H9 (cell line): ENCODE data around the gene TRAF7. TPM values are rescaled to one million over a fixed set of nuclear protein-coding genes. Genes with fewer than 3 reads are reported as not detected.

ENCODE experiments used
- DNase-seq: peaks from one replicate; pipeline ENCODE4 v3.0.0-alpha.2; 2017
- H2AFZ ChIP-seq: one replicate; pipeline ENCODE4 v1.6.1; 2013; ENCODE audit warnings: mild to moderate bottlenecking, low read length, control low read depth, moderate library complexity
- H2AK5ac ChIP-seq: 2 replicates; pipeline ENCODE4 v1.6.1; 2013; ENCODE audit warnings: low read length, control low read depth, mixed read lengths; ENCODE audit not compliant: insufficient read length
- H2BK120ac ChIP-seq: one replicate; pipeline ENCODE4 v1.6.1; 2013; ENCODE audit warnings: low read depth, mild to moderate bottlenecking, low read length, control low read depth, inconsistent platforms; ENCODE audit not compliant: poor library complexity, severe bottlenecking
- H2BK12ac ChIP-seq: 2 replicates; pipeline ENCODE4 v1.6.1; 2013; ENCODE audit warnings: low read length, control low read depth, mixed read lengths, low read depth; ENCODE audit not compliant: insufficient read length
- H2BK15ac ChIP-seq: 2 replicates; pipeline ENCODE4 v1.6.1; 2013; ENCODE audit warnings: low read depth, low read length, control low read depth
- H2BK20ac ChIP-seq: one replicate; pipeline ENCODE4 v1.6.1; 2013; ENCODE audit warnings: low read depth, mild to moderate bottlenecking, low read length, control low read depth, inconsistent platforms; ENCODE audit not compliant: poor library complexity, severe bottlenecking
- H2BK5ac ChIP-seq: 2 replicates; pipeline ENCODE4 v1.6.1; 2013; ENCODE audit warnings: low read length, control low read depth, mixed read lengths; ENCODE audit not compliant: insufficient read length
- H3K14ac ChIP-seq: 2 replicates; pipeline ENCODE4 v1.6.1; 2013; ENCODE audit warnings: low read length, control low read depth; ENCODE audit not compliant: insufficient read depth
- H3K18ac ChIP-seq: 2 replicates; pipeline ENCODE4 v1.6.1; 2013; ENCODE audit warnings: low read depth, mild to moderate bottlenecking, mixed read lengths, low read length, control low read depth; ENCODE audit not compliant: insufficient read length
- H3K23ac ChIP-seq: 2 replicates; pipeline ENCODE4 v1.6.1; 2013; ENCODE audit warnings: low read length, control low read depth, mixed read lengths, low read depth; ENCODE audit not compliant: insufficient read length
- H3K23me2 ChIP-seq: 2 replicates; pipeline ENCODE4 v1.6.1; 2013; ENCODE audit warnings: low read depth, mild to moderate bottlenecking, mixed read lengths, low read length, control low read depth; ENCODE audit not compliant: insufficient read length, poor library complexity, severe bottlenecking
- H3K27ac ChIP-seq: 2 replicates; pipeline ENCODE4 v1.5.1; 2013; ENCODE audit warnings: low read length, control low read depth, mixed read lengths, low read depth; ENCODE audit not compliant: insufficient read length
- H3K27me3 ChIP-seq: 2 replicates; pipeline ENCODE4 v1.6.1; 2013; ENCODE audit warnings: low read length, control low read depth, inconsistent platforms; ENCODE audit not compliant: insufficient read depth
- H3K4ac ChIP-seq: 2 replicates; pipeline ENCODE4 v1.6.1; 2013; ENCODE audit warnings: low read depth, mild to moderate bottlenecking, control low read depth, inconsistent platforms, low read length, moderate library complexity
- H3K4me1 ChIP-seq: 2 replicates; pipeline ENCODE4 v1.6.1; 2013; ENCODE audit warnings: low read length, control low read depth, inconsistent platforms; ENCODE audit not compliant: insufficient read depth
- H3K4me2 ChIP-seq: 2 replicates; pipeline ENCODE4 v1.6.1; 2013; ENCODE audit warnings: low read length, control low read depth, mixed read lengths; ENCODE audit not compliant: insufficient read length, insufficient read depth
- H3K56ac ChIP-seq: 2 replicates; pipeline ENCODE4 v1.6.1; 2013; ENCODE audit warnings: low read depth, mild to moderate bottlenecking, mixed read lengths, low read length, control low read depth; ENCODE audit not compliant: insufficient read length
- H3K79me1 ChIP-seq: 2 replicates; pipeline ENCODE4 v1.6.1; 2013; ENCODE audit warnings: low read depth, mild to moderate bottlenecking, moderate library complexity, low read length, control low read depth, inconsistent platforms; ENCODE audit not compliant: insufficient read depth, poor library complexity, severe bottlenecking
- H3K79me2 ChIP-seq: 2 replicates; pipeline ENCODE4 v1.6.1; 2013; ENCODE audit warnings: low read length, control low read depth, inconsistent platforms; ENCODE audit not compliant: insufficient read depth
- H3K9ac ChIP-seq: 2 replicates; pipeline ENCODE4 v1.6.1; 2013; ENCODE audit warnings: low read length, control low read depth, mixed read lengths; ENCODE audit not compliant: insufficient read length; ENCODE audit errors: extremely low read depth
- H3K9me3 ChIP-seq: one replicate; pipeline ENCODE4 v1.6.1; 2013; ENCODE audit warnings: low read depth, low read length, inconsistent platforms; ENCODE audit not compliant: control insufficient read depth
- H3T11ph ChIP-seq: one replicate; pipeline ENCODE4 v1.6.1; 2013; ENCODE audit warnings: mild to moderate bottlenecking, low read length, control low read depth, inconsistent platforms
- H4K20me1 ChIP-seq: one replicate; pipeline ENCODE4 v1.6.1; 2013; ENCODE audit not compliant: control insufficient read depth, insufficient read length, insufficient read depth
- H4K5ac ChIP-seq: 2 replicates; pipeline ENCODE4 v1.6.1; 2013; ENCODE audit warnings: low read depth, mild to moderate bottlenecking, mixed read lengths, low read length, control low read depth; ENCODE audit not compliant: insufficient read length
- H4K8ac ChIP-seq: replicated peaks from 2 replicates; pipeline ENCODE4 v1.6.1; 2013; ENCODE audit warnings: low read length, control low read depth, mixed read lengths, low read depth; ENCODE audit not compliant: insufficient read length
- H4K91ac ChIP-seq: 2 replicates; pipeline ENCODE4 v1.6.1; 2013; ENCODE audit warnings: low read depth, mild to moderate bottlenecking, moderate library complexity, mixed read lengths, low read length, control low read depth; ENCODE audit not compliant: insufficient read length
- H3K27ac Mint-ChIP-seq, 3 experiments: 2 replicates in 2 of 3; 3 replicates in 1 of 3; pipeline ENCODE4 v1.8.0; 2020 to 2021; ENCODE audit warnings: mixed read lengths in 3 of 3, mild to moderate bottlenecking in 1 of 3, moderate library complexity in 1 of 3
- H3K27me3 Mint-ChIP-seq: 2 replicates; pipeline ENCODE4 v1.8.0; 2021; ENCODE audit warnings: low read depth, mild to moderate bottlenecking, moderate library complexity, mixed read lengths
- H3K36me3 Mint-ChIP-seq, 3 experiments: 2 replicates in 2 of 3; 3 replicates in 1 of 3; pipeline ENCODE4 v1.8.0; 2020 to 2021; ENCODE audit warnings: low read depth in 3 of 3, mixed read lengths in 3 of 3; ENCODE audit not compliant: insufficient read depth in 1 of 3
- H3K4me1 Mint-ChIP-seq, 2 experiments: 2 replicates each; pipeline ENCODE4 v1.8.0; 2020; ENCODE audit warnings: mixed read lengths in 2 of 2
- H3K4me3 Mint-ChIP-seq, 2 experiments: 2 replicates in 1 of 2; 3 replicates in 1 of 2; pipeline ENCODE4 v1.8.0; 2020 to 2021; ENCODE audit warnings: mild to moderate bottlenecking in 2 of 2, mixed read lengths in 2 of 2, moderate library complexity in 1 of 2
- H3K9me3 Mint-ChIP-seq, 2 experiments: 2 replicates in 1 of 2; 3 replicates in 1 of 2; pipeline ENCODE4 v1.8.0; 2020; ENCODE audit warnings: mild to moderate bottlenecking in 2 of 2, mixed read lengths in 2 of 2, moderate library complexity in 1 of 2
- CTCF ChIP-seq: fragments of 200-600 bp; sonication (generic); conservative IDR thresholded peaks from 3 replicates; pipeline ENCODE4 v1.8.0; 2021; ENCODE audit warnings: antibody characterized with exemption, mild to moderate bottlenecking
- WGBS: extraction: QIAGEN DNeasy Blood & Tissue Kit; methylation state at CpG from one replicate; pipeline ENCODE4 v1.1.7; 2013; ENCODE audit warnings: missing lambda C conversion rate, low lambda C conversion rate, mixed read lengths; ENCODE audit not compliant: insufficient read length; ENCODE audit errors: extremely low coverage; 5-methylcytosine and 5-hydroxymethylcytosine counted together
- total RNA-seq: library from RNA; stranded (reverse); gene quantifications from 2 replicates; pipeline ENCODE4 v1.2.1, GENCODE V29; 2021

TRAF7 gene
- total RNA-seq, 1 experiment from 2014 or later, result 108 TPM

DNA sequence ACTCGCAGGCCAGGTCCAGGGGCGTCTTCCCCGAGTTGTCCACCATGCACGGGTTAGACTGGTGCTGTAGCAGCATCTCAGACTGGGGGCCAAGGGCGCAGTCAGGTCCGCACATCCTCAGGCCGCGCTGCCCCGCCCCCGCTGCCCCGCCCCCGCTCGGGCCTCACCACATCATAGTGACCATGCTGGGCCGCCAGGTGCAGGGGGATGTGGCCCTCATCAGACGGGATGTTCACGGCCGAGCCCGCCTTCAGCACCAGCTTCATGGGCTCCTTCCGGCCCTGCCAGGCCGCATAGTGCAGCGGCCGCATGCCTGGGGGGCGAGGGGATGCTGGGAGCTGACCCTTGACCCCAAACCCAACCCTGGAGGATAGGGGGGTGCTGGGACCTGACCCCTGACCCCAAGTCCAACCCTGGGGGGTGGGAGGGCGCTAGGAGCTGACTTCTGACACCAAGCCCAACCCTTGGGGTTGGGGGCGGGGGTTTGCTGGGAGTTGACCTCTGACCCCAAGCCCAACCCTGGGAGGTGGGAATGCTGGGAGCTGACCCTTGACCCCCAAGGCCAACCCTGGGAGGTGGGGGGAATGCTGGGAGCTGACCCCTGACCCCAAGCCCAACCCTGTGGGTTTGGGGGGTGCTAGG, 33.8 kb downstream of the TRAF7 start:
- H2AFZ ChIP-seq, result no peak overlapping the region
- H3T11ph ChIP-seq, result no peak overlapping the region
- H3K27me3 ChIP-seq, result no peaks in the 10 kb centered on the region
- peaks cover under 1% of the 10 kb centered on the region for H4K20me1 ChIP-seq
- no peaks in the 10 kb centered on the region for H3K9me3 Mint-ChIP-seq
- no peak overlapping the region for H3K4me3 Mint-ChIP-seq
- H3K56ac ChIP-seq, result no peak overlapping the region
- no peak overlapping the region for H2AK5ac ChIP-seq
- H3K27me3 Mint-ChIP-seq, result no peaks in the 10 kb centered on the region; the same call in 1 of the 2 replicates
- WGBS, result no CpG with 5 or more reads among the region's 25 CpGs
- H3K18ac ChIP-seq, result no peak overlapping the region
- no peak overlapping the region for H2BK20ac ChIP-seq
- no peaks in the 10 kb centered on the region for H3K79me2 ChIP-seq
- no peaks in the 10 kb centered on the region for H3K79me1 ChIP-seq
- H3K14ac ChIP-seq, result no peak overlapping the region
- H3K36me3 Mint-ChIP-seq, result peaks cover 0 to 2% (median under 1%) of the 10 kb centered on the region in 3 experiments; a peak in 2 of 7 replicates
- no peak overlapping the region for H3K9ac ChIP-seq
- no peak overlapping the region for H2BK15ac ChIP-seq
- no peak overlapping the region for H3K27ac ChIP-seq
- H3K4me1 ChIP-seq, result no peaks in the 10 kb centered on the region
- no peak overlapping the region for H2BK12ac ChIP-seq
- no peak overlapping the region for H4K91ac ChIP-seq
- H2BK5ac ChIP-seq, result no peak overlapping the region
- DNase-seq, result no peak
- no peak overlapping the region for H4K8ac ChIP-seq
- TF ChIP-seq CTCF, result no peak
- H3K23me2 ChIP-seq, result no peaks in the 10 kb centered on the region
- no peak overlapping the region for H2BK120ac ChIP-seq
- H3K4ac ChIP-seq, result no peak overlapping the region
- no peak overlapping the region for H3K4me2 ChIP-seq
- H3K9me3 ChIP-seq, result no peaks in the 10 kb centered on the region
- H4K5ac ChIP-seq, result no peak overlapping the region
- H3K4me1 Mint-ChIP-seq, result peaks cover 0 to 2% of the 10 kb centered on the region in 2 experiments; a peak in 1 of 4 replicates
- no peak overlapping the region for H3K23ac ChIP-seq
- no peak overlapping the region for H3K27ac Mint-ChIP-seq
